Endothelial cell of umbilical vein (primary cell): ENCODE results near the gene ALOXE3.

ENCODE experiments used
- EZH2 ChIP-seq: IDR thresholded peaks from 2 replicates; pipeline ENCODE4 v1.6.1; 2012; ENCODE audit warnings: borderline replicate concordance, low read depth, mild to moderate bottlenecking, moderate library complexity, low read length, inconsistent platforms; ENCODE audit not compliant: severe bottlenecking
- FOS ChIP-seq: IDR thresholded peaks from 2 replicates; pipeline ENCODE4 v1.6.1; 2011; ENCODE audit warnings: mild to moderate bottlenecking, low read length, moderate library complexity, borderline replicate concordance; ENCODE audit not compliant: insufficient read depth
- GATA2 ChIP-seq: IDR thresholded peaks from 2 replicates; pipeline ENCODE4 v1.7.0; 2011; ENCODE audit warnings: low read depth, mild to moderate bottlenecking, moderate library complexity, mixed read lengths, low read length; ENCODE audit not compliant: insufficient read length, insufficient read depth
- JUN ChIP-seq: IDR thresholded peaks from 2 replicates; pipeline ENCODE4 v1.6.1; 2011; ENCODE audit warnings: borderline replicate concordance, low read depth; ENCODE audit not compliant: insufficient read length, insufficient read depth
- MYC ChIP-seq: IDR thresholded peaks from one replicate; pipeline ENCODE4 v1.6.1; 2011; ENCODE audit warnings: mild to moderate bottlenecking, low read depth, low read length
- POLR2A ChIP-seq: IDR thresholded peaks from 2 replicates; pipeline ENCODE4 v1.6.1; 2012; ENCODE audit warnings: low read depth, mild to moderate bottlenecking, control low read depth, low read length
- POLR2AphosphoS5 ChIP-seq: IDR thresholded peaks from 2 replicates; pipeline ENCODE4 v1.6.1; 2012; ENCODE audit warnings: low read depth, mild to moderate bottlenecking, control low read depth, low read length, moderate library complexity; ENCODE audit not compliant: insufficient read depth
- TF ChIP-seq, protein P1 (sequence below), 2 donors: IDR thresholded peaks; 1 replicate in 1 of 2; 2 replicates in 1 of 2; pipeline ENCODE4 v1.5.1; 2011; ENCODE audit warnings: low read length in 2 of 2, mild to moderate bottlenecking in 2 of 2, moderate library complexity in 2 of 2, control low read depth in 1 of 2, inconsistent platforms in 1 of 2, low read depth in 1 of 2; ENCODE audit not compliant: insufficient read depth in 1 of 2; ENCODE audit errors: extremely low read depth in 1 of 2
- TF ChIP-seq, protein P2 (sequence below): IDR thresholded peaks from 2 replicates; pipeline ENCODE4 v1.6.1; 2011; ENCODE audit not compliant: insufficient read depth, insufficient read length

DNA sequence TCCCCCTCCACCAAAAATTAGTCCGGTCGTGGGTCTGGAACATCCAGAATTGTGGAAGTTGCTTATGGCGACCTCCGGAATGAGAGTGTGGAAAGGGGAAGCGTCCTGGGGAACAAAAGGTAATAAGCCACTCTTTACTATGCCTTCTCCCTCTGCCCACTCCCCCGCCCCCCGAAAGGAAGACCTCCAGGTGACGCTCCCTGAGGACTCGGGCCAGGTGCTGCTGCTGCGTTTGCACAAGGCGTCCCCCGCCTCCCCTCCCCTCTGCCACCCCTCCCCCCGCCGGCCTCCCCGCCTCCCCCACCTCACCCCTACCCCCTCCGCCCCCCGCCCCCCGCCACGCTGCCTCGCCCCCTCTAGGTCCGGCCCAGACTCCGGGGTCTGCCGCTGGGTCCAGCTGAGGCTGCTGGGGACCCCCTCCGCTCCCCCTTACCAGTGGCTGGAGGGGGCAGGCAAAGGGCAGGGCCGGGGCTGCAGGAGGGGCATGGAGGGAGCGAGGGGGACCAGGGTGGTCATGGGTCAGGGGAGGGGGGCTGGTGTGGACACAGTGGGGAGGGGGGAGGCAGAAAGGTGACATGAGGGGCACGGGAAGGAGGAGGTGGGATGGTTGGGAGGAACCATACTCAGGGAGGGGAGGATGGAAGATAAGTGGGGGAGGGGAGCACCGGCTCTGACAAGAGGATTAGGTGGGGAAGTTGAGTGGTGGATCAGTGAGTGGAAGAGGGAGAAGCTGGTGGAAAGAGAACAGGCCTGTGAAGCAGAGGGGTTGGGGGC lies 54.4 kb downstream of the ALOXE3 start:
- TF ChIP-seq, protein P1, sequence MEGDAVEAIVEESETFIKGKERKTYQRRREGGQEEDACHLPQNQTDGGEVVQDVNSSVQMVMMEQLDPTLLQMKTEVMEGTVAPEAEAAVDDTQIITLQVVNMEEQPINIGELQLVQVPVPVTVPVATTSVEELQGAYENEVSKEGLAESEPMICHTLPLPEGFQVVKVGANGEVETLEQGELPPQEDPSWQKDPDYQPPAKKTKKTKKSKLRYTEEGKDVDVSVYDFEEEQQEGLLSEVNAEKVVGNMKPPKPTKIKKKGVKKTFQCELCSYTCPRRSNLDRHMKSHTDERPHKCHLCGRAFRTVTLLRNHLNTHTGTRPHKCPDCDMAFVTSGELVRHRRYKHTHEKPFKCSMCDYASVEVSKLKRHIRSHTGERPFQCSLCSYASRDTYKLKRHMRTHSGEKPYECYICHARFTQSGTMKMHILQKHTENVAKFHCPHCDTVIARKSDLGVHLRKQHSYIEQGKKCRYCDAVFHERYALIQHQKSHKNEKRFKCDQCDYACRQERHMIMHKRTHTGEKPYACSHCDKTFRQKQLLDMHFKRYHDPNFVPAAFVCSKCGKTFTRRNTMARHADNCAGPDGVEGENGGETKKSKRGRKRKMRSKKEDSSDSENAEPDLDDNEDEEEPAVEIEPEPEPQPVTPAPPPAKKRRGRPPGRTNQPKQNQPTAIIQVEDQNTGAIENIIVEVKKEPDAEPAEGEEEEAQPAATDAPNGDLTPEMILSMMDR (IDR thresholded peaks at IDR 0.05; ENCODE audit: extremely low read depth in 1 of 2, insufficient read depth in 1 of 2, low read depth in 1 of 2, low read length in 2 of 2): no peak
- TF ChIP-seq POLR2A: no peak
- no peak for TF ChIP-seq FOS
- TF ChIP-seq, protein P2, sequence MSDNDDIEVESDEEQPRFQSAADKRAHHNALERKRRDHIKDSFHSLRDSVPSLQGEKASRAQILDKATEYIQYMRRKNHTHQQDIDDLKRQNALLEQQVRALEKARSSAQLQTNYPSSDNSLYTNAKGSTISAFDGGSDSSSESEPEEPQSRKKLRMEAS: no peak
- TF ChIP-seq POLR2AphosphoS5: no peak
- no peak for TF ChIP-seq MYC
- TF ChIP-seq EZH2: no peak
- TF ChIP-seq JUN: no peak
- TF ChIP-seq GATA2: no peak
